Smooth muscle cell (in vitro differentiated cells): ENCODE data around the gene TNFRSF13B. TPM values are rescaled to one million over a fixed set of nuclear protein-coding genes. Genes with fewer than 3 reads are reported as not detected.

Experiments
- DNase-seq: peaks from one replicate; lab custom pipeline; 2025; ENCODE audit not compliant: unreplicated experiment; lab: John Stamatoyannopoulos, UW
- H2AFZ ChIP-seq: fragments of 200-600 bp; sonication (generic); 2 replicates; pipeline ENCODE4 v1.6.0; 2016; ENCODE audit warnings: antibody characterized with exemption, low read depth, mild to moderate bottlenecking
- H3F3A ChIP-seq: fragments of 200-600 bp; sonication (generic); 2 replicates; pipeline ENCODE4 v1.6.0; 2017; ENCODE audit warnings: antibody characterized with exemption, low read depth
- H3K27ac ChIP-seq: fragments of 200-600 bp; sonication (generic); 2 replicates; pipeline ENCODE4 v1.5.1; 2016; ENCODE audit warnings: low read depth, mild to moderate bottlenecking
- H3K27me3 ChIP-seq: fragments of 200-600 bp; sonication (generic); 2 replicates; pipeline ENCODE4 v1.6.1; 2016; ENCODE audit warnings: low read depth, mild to moderate bottlenecking
- H3K36me3 ChIP-seq: fragments of 200-600 bp; sonication (generic); 2 replicates; pipeline ENCODE4 v1.5.1; 2016; ENCODE audit warnings: low read depth
- H3K4me1 ChIP-seq: fragments of 200-600 bp; sonication (generic); 2 replicates; pipeline ENCODE4 v1.5.1; 2016; ENCODE audit warnings: low read depth
- H3K4me2 ChIP-seq: fragments of 200-600 bp; sonication (generic); 2 replicates; pipeline ENCODE4 v1.6.0; 2016; ENCODE audit warnings: mild to moderate bottlenecking
- H3K4me3 ChIP-seq: fragments of 200-600 bp; sonication (generic); 2 replicates; pipeline ENCODE4 v1.5.1; 2016; ENCODE audit warnings: mild to moderate bottlenecking
- H3K79me2 ChIP-seq: fragments of 200-600 bp; sonication (generic); 2 replicates; pipeline ENCODE4 v1.6.0; 2016; ENCODE audit warnings: low read depth, mild to moderate bottlenecking
- H3K9ac ChIP-seq: fragments of 200-600 bp; sonication (generic); 2 replicates; pipeline ENCODE4 v1.6.0; 2016; ENCODE audit warnings: low read depth
- H3K9me3 ChIP-seq: fragments of 200-600 bp; sonication (generic); replicated peaks from 2 replicates; pipeline ENCODE4 v1.5.1; 2016; ENCODE audit warnings: low read depth
- H4K20me1 ChIP-seq: fragments of 200-600 bp; sonication (generic); 2 replicates; pipeline ENCODE4 v1.6.0; 2016; ENCODE audit warnings: low read depth
- CTCF ChIP-seq: fragments of 200-600 bp; sonication (generic); IDR thresholded peaks from 2 replicates; pipeline ENCODE4 v1.5.1; 2017; ENCODE audit warnings: borderline replicate concordance, mild to moderate bottlenecking, antibody characterized with exemption; ENCODE audit not compliant: insufficient read depth, poor library complexity, severe bottlenecking
- WGBS: methylation state at CpG from one replicate; pipeline ENCODE4 v1.1.7; 2016; ENCODE audit warnings: low lambda C conversion rate; 5-methylcytosine and 5-hydroxymethylcytosine counted together
- polyA plus RNA-seq: library from polyadenylated mRNA; unstranded; fragments of >200 nt; fragmentation: Nextera tagmentation; extraction: Ambion mirVana; gene quantifications from 2 replicates; pipeline ENCODE4 v1.2.1, GENCODE V29; 2016
- total RNA-seq: library from RNA; depleted of rRNA; stranded (reverse); fragments of >200 nt; gene quantifications from 2 replicates; pipeline ENCODE4 v1.2.3, GENCODE V29; 2014

The TNFRSF13B gene
- total and polyA plus RNA-seq, 2 experiments from 2014 or later: not detected

GRCh38 chr17:17019891-17020456 lies 48.1 kb upstream of the TNFRSF13B start:
- H3K9ac ChIP-seq: no peak overlapping the region
- H3K4me2 ChIP-seq: no peak overlapping the region
- DNase-seq: no peak
- no peaks in the 10 kb centered on the region for H4K20me1 ChIP-seq
- no peaks in the 10 kb centered on the region for H3K36me3 ChIP-seq
- no peak overlapping the region for H2AFZ ChIP-seq
- H3K27ac ChIP-seq: peak overlapping the region; percentile 66
- no peaks in the 10 kb centered on the region for H3K27me3 ChIP-seq
- no peak overlapping the region for H3K4me3 ChIP-seq
- H3F3A ChIP-seq: peaks cover 9% of the 10 kb centered on the region
- no peaks in the 10 kb centered on the region for H3K9me3 ChIP-seq
- TF ChIP-seq CTCF: no peak
- H3K79me2 ChIP-seq: no peaks in the 10 kb centered on the region
- peaks cover 14% of the 10 kb centered on the region for H3K4me1 ChIP-seq
- 77% methylated on average over 13 of the region's 13 CpGs for WGBS

GRCh38 chr17:17019430-17019762 lies 47.5 kb upstream of the TNFRSF13B start:
- Histone ChIP-seq H3K79me2 (no peaks in the 10 kb centered on the region), H3K27ac (peak overlapping the region; percentile 66), H3K9me3 (no peaks in the 10 kb centered on the region), H4K20me1 (no peaks in the 10 kb centered on the region), H3F3A (peaks cover 9% of the 10 kb centered on the region), H3K36me3 (no peaks in the 10 kb centered on the region), H3K4me1 (peaks cover 14% of the 10 kb centered on the region), H3K4me3 (no peak overlapping the region), H2AFZ (no peak overlapping the region), H3K4me2 (no peak overlapping the region), H3K27me3 (no peaks in the 10 kb centered on the region), H3K9ac (no peak overlapping the region)
- DNase-seq: no peak
- TF ChIP-seq CTCF: no peak
- 91% methylated on average over 5 of the region's 5 CpGs for WGBS

- H2AFZ ChIP-seq: no peak overlapping the region
- no peak for DNase-seq
- H3K79me2 ChIP-seq: no peaks in the 10 kb centered on the region
These were observed 46.9 kb upstream of the TNFRSF13B start for GRCh38 chr17:17018612-17019429.

More at GRCh38 chr17:17018612-17019429, 46.9 kb upstream of the TNFRSF13B start:
- peaks cover 14% of the 10 kb centered on the region for H3K4me1 ChIP-seq
- TF ChIP-seq CTCF: no peak
- no peak overlapping the region for H3K9ac ChIP-seq
- H3K27me3 ChIP-seq: no peaks in the 10 kb centered on the region
- 89% methylated on average over 10 of the region's 10 CpGs for WGBS
- peaks cover 9% of the 10 kb centered on the region for H3F3A ChIP-seq
- no peaks in the 10 kb centered on the region for H3K9me3 ChIP-seq
- H4K20me1 ChIP-seq: no peaks in the 10 kb centered on the region
- no peak overlapping the region for H3K4me2 ChIP-seq
- no peak overlapping the region for H3K4me3 ChIP-seq
- no peaks in the 10 kb centered on the region for H3K36me3 ChIP-seq
- H3K27ac ChIP-seq: peak overlapping the region; percentile 66
